Endodermal cell (in vitro differentiated cells): ENCODE data around the gene HSPH1. TPM values are rescaled to one million over a fixed set of nuclear protein-coding genes. Genes with fewer than 3 reads are reported as not detected.

Source experiments
- DNase-seq: peaks from one replicate; pipeline ENCODE4 v3.0.0-alpha.2; 2017
- H3K27ac ChIP-seq: 2 replicates; pipeline ENCODE4 v1.5.1; 2013; ENCODE audit warnings: mild to moderate bottlenecking, low read depth, low read length, moderate library complexity
- H3K27me3 ChIP-seq: 2 replicates; pipeline ENCODE4 v1.6.1; 2013; ENCODE audit warnings: mild to moderate bottlenecking, low read length, moderate library complexity; ENCODE audit not compliant: insufficient read depth, control insufficient read depth, poor library complexity, severe bottlenecking
- H3K36me3 ChIP-seq: 2 replicates; pipeline ENCODE4 v1.7.0; 2013; ENCODE audit warnings: mild to moderate bottlenecking, low read length, moderate library complexity; ENCODE audit not compliant: control insufficient read depth, insufficient read depth
- H3K4me1 ChIP-seq: one replicate; pipeline ENCODE4 v1.7.0; 2013; ENCODE audit warnings: low read length; ENCODE audit not compliant: control insufficient read depth, insufficient read depth
- H3K4me3 ChIP-seq: 2 replicates; pipeline ENCODE4 v1.5.1; 2013; ENCODE audit warnings: mild to moderate bottlenecking, low read length, moderate library complexity
- H3K9ac ChIP-seq: 2 replicates; pipeline ENCODE4 v1.6.1; 2013; ENCODE audit warnings: mild to moderate bottlenecking, low read length, moderate library complexity; ENCODE audit not compliant: poor library complexity, severe bottlenecking; ENCODE audit errors: extremely low read depth
- H3K9me3 ChIP-seq: 2 replicates; pipeline ENCODE4 v1.6.1; 2013; ENCODE audit warnings: mild to moderate bottlenecking, low read length, moderate library complexity; ENCODE audit not compliant: control insufficient read depth
- H3K27ac Mint-ChIP-seq: 2 replicates; pipeline ENCODE4 v1.8.0; 2020; ENCODE audit warnings: mixed read lengths
- H3K27me3 Mint-ChIP-seq: 2 replicates; pipeline ENCODE4 v1.8.0; 2021; ENCODE audit warnings: mild to moderate bottlenecking, mixed read lengths; ENCODE audit not compliant: insufficient read depth
- H3K36me3 Mint-ChIP-seq: 2 replicates; pipeline ENCODE4 v1.8.0; 2020; ENCODE audit warnings: low read depth, mixed read lengths
- H3K4me1 Mint-ChIP-seq: 2 replicates; pipeline ENCODE4 v1.8.0; 2020; ENCODE audit warnings: mixed read lengths
- H3K4me3 Mint-ChIP-seq: 2 replicates; pipeline ENCODE4 v1.8.0; 2020; ENCODE audit warnings: mild to moderate bottlenecking, moderate library complexity, mixed read lengths
- H3K9me3 Mint-ChIP-seq: 2 replicates; pipeline ENCODE4 v1.8.0; 2020; ENCODE audit warnings: mild to moderate bottlenecking, mixed read lengths
- whole genome bisulfite sequencing, 2 experiments: methylation state at CpG; one replicate each; pipeline versions ENCODE4 v1.1.5 to v1.1.7; 2013; ENCODE audit warnings: missing lambda C conversion rate in 2 of 2, mixed read lengths in 1 of 2; ENCODE audit not compliant: insufficient coverage in 1 of 2, insufficient read length in 1 of 2; 5-methylcytosine and 5-hydroxymethylcytosine counted together
- total RNA-seq, 2 donors: library from RNA; stranded (reverse); fragmentation: NEBNext Ultra II Directional in 1 of 2; extraction: Animal tissue kit (Norgen Biotek cat#: 25700) in 1 of 2; gene quantifications; 2 replicates in 1 of 2; 3 replicates in 1 of 2; pipeline ENCODE4 v1.2.1, GENCODE V29; 2021
- TF ChIP-seq, protein P1 (sequence below): fragments of 200-600 bp; sonication (generic); conservative IDR thresholded peaks from 2 replicates; pipeline ENCODE4 v1.5.0; 2021; ENCODE audit warnings: antibody characterized with exemption, mild to moderate bottlenecking

Gene HSPH1
- total RNA-seq, 2 donors from 2014 or later: 88.0 to 120 TPM

DNA sequence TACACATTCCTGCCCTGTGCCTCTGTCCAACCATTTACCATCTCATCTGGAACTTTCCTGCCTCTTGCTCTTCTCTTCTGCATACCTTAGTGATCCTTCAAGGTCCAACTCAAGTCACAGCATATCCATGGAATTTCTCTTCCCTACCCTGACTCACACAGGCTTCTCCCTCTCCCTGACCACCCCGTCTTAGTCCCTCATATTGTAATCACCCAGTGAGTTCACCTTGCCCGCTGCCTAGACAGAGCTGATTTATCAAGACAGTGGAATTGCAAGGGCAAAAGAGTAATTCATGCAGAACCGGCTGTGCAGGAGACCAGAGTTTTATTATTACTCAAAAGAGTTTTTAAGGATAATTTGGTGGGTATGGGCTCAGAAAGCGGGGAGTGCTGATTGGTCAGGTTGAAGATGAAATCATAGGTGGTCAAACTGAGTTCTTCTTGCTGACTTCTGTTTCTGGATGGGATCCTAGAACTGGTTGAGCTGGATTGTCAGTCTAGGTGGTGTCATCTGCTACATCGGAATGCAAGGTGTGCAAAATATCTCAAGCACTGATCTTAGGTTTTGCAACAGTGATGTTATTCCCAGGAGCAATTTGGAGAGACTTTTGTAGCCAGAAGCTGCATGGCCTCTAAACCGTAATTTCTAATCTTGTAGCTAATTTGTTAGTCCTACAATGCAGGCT is 67.2 kb downstream of the HSPH1 start:
- H3K27ac ChIP-seq: no peak overlapping the region
- no peak overlapping the region for H3K27ac Mint-ChIP-seq
- H3K36me3 ChIP-seq: no peaks in the 10 kb centered on the region
- 86 to 95% methylated on average over 5 to 6 of the region's 6 CpGs for WGBS, 2 experiments
- H3K9ac ChIP-seq: no peak overlapping the region
- H3K9me3 ChIP-seq: no peaks in the 10 kb centered on the region
- peaks cover 2% of the 10 kb centered on the region for H3K9me3 Mint-ChIP-seq
- H3K4me1 ChIP-seq: peaks cover 10% of the 10 kb centered on the region
- no peaks in the 10 kb centered on the region for H3K27me3 Mint-ChIP-seq
- no peaks in the 10 kb centered on the region for H3K27me3 ChIP-seq
- no peaks in the 10 kb centered on the region for H3K36me3 Mint-ChIP-seq
- H3K4me3 ChIP-seq: no peak overlapping the region
- peaks cover 41% of the 10 kb centered on the region for H3K4me1 Mint-ChIP-seq
- peak; percentile 4 for DNase-seq
- TF ChIP-seq, protein P1, sequence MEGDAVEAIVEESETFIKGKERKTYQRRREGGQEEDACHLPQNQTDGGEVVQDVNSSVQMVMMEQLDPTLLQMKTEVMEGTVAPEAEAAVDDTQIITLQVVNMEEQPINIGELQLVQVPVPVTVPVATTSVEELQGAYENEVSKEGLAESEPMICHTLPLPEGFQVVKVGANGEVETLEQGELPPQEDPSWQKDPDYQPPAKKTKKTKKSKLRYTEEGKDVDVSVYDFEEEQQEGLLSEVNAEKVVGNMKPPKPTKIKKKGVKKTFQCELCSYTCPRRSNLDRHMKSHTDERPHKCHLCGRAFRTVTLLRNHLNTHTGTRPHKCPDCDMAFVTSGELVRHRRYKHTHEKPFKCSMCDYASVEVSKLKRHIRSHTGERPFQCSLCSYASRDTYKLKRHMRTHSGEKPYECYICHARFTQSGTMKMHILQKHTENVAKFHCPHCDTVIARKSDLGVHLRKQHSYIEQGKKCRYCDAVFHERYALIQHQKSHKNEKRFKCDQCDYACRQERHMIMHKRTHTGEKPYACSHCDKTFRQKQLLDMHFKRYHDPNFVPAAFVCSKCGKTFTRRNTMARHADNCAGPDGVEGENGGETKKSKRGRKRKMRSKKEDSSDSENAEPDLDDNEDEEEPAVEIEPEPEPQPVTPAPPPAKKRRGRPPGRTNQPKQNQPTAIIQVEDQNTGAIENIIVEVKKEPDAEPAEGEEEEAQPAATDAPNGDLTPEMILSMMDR: no peak
- no peak overlapping the region for H3K4me3 Mint-ChIP-seq

DNA sequence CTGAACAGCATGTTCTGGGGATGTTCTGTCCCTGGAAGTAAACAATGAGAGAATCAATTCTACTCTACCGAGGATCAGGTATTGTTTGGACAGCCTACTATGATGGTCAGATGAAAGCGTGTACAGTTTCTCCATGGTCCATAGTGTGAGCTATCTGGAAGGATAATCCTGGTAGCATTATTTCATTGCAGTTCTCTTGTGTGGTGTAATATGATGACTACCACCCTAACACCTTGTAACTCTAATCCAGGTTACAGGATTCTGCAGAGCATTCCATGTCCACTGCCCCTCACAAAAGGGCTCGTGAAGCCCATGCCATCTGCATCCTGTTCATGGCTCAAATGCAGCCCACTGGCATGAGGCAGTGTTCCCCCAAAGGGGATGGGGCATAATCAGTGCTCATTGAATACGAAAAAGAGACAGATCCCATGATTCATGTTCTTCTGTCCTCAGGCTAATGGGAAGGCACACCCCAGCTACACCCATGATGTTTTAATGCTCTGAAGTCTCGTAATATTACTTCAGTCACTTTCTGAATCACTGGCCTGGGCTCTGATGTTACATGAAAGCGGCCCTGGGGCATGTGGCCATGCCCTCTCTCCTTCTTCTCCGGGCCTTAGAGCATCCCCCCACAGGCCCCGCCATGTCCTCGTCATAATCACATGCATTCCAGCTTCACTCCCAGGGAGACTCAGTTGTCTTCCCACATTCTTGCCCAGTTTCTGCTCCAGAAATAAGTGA is 68.4 kb downstream of the HSPH1 start:
- Histone ChIP-seq H3K36me3 (no peaks in the 10 kb centered on the region), H3K27me3 (no peaks in the 10 kb centered on the region), H3K9me3 (no peaks in the 10 kb centered on the region), H3K9ac (no peak overlapping the region), H3K4me3 (no peak overlapping the region), H3K27ac (no peak overlapping the region), H3K4me1 (peaks cover 10% of the 10 kb centered on the region)
- H3K27ac Mint-ChIP-seq: no peak overlapping the region
- peaks cover 41% of the 10 kb centered on the region for H3K4me1 Mint-ChIP-seq
- TF ChIP-seq, protein P1: no peak
- H3K4me3 Mint-ChIP-seq: no peak overlapping the region
- H3K36me3 Mint-ChIP-seq: no peaks in the 10 kb centered on the region
- WGBS, 2 experiments: 94 to 100% methylated on average over 3 to 9 of the region's 9 CpGs
- H3K27me3 Mint-ChIP-seq: no peaks in the 10 kb centered on the region
- no peak for DNase-seq
- H3K9me3 Mint-ChIP-seq: peaks cover 2% of the 10 kb centered on the region

DNA sequence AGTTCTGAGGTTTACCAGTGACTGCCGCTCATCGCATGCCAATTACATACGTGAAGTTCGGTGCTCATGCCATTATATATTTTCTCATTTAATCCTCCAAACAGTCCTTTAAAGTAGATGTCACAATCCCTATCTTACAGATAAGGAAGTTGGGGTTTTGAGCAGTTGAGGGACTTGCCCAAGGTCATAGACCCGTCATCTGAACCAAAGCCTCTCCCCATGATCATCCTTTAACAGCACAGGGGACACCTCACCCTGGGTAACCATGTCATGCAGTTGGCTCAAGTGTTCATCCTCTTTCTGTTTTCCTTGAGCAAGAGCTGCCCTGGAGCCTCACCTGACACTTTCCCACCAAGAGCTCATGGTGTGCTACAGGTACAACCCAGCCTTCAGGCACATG is 69.1 kb downstream of the HSPH1 start:
- Mint-ChIP-seq H3K36me3 (no peaks in the 10 kb centered on the region), H3K27me3 (no peaks in the 10 kb centered on the region), H3K9me3 (peaks cover 2% of the 10 kb centered on the region), H3K27ac (no peak overlapping the region), H3K4me1 (peaks cover 35% of the 10 kb centered on the region), H3K4me3 (no peak overlapping the region)
- no peaks in the 10 kb centered on the region for H3K9me3 ChIP-seq
- TF ChIP-seq, protein P1: no peak
- no peak overlapping the region for H3K9ac ChIP-seq
- no peaks in the 10 kb centered on the region for H3K36me3 ChIP-seq
- no peak overlapping the region for H3K4me3 ChIP-seq
- WGBS, 2 experiments: 93 to 96% methylated on average over 3 to 5 of the region's 5 CpGs
- no peak overlapping the region for H3K27ac ChIP-seq
- H3K4me1 ChIP-seq: peaks cover 10% of the 10 kb centered on the region
- no peaks in the 10 kb centered on the region for H3K27me3 ChIP-seq
- DNase-seq: no peak
